GM21576 (cell line): ENCODE data around the gene MKKS.

Source experiments
- ATAC-seq: cut with Tn5 transposase; IDR thresholded peaks from one replicate; pipeline ENCODE4 v1.9.1; 2021; ENCODE audit warnings: mild to moderate bottlenecking, moderate library complexity; ENCODE audit not compliant: unreplicated experiment

The MKKS gene

DNA sequence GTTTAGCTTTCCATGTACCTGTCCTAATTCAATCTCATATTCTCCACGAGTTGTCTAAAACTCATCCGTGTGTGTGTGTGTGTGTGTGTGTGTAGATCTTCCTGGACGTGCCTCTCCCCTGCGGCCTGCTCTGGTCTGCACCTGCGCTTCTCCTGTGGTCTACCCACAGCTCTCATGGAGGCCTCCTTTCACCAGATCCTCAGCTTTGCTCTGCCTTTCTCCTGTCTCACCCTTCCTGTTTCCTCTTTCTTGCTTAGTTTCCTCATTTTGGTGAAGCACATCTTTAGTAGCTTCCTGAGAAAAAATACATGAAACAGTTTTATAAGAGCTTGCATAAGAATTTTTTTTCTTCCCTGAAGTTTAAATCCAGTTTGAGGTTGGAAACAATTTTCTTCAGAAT lies 19.2 kb upstream of the MKKS start:
- ATAC-seq = peak; percentile 95

- ATAC-seq = no peak
These were observed 15.2 kb upstream of the MKKS start for GRCh38 chr20:10449270-10449669.

- ATAC-seq = no peak
These were observed 14.5 kb upstream of the MKKS start for GRCh38 chr20:10448270-10449156.

DNA sequence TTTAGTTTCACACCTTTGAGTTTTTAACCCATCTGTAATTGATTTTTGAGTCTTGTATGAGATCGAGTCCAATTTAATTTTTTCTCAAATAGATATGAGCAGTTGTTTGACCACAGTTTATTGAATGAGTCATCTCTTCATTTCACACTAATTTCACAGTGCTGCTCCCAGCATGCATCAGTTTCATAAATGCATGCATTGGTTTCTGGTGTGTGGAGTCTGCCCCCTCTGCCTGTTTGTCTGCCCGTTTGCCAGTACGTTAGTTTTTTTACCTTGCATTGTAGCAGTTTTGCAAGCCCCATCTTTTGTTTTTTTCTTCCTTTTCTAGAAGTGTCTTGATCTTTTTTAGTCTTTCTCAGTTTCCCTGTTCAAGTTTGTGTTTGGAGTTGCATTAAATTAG lies 13.0 kb upstream of the MKKS start:
- peak; percentile 98 for ATAC-seq

GRCh38 chr20:10445758-10446157 lies 11.7 kb upstream of the MKKS start:
- ATAC-seq = no peak

DNA sequence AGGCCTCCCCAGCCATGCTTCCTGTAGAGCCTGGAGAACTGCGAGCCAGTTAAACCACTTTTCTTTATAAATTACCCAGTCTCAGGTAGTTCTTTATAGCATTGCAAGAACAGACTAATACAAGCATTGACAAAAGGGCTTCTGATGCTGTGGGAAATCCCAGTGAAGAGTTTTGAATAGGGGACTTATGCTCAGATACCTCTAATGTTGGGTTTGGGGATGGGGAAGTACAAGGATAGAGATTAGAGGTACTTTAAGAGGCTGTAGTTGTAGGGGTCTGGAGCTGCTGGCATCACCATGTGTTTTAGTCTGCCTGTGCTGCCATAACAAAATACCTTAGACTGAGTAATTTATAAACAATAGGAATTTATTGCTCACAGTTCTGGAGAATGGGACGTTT lies 9.9 kb upstream of the MKKS start:
- no peak for ATAC-seq

GRCh38 chr20:10438217-10438616 lies 4.2 kb upstream of the MKKS start:
- no peak for ATAC-seq

DNA sequence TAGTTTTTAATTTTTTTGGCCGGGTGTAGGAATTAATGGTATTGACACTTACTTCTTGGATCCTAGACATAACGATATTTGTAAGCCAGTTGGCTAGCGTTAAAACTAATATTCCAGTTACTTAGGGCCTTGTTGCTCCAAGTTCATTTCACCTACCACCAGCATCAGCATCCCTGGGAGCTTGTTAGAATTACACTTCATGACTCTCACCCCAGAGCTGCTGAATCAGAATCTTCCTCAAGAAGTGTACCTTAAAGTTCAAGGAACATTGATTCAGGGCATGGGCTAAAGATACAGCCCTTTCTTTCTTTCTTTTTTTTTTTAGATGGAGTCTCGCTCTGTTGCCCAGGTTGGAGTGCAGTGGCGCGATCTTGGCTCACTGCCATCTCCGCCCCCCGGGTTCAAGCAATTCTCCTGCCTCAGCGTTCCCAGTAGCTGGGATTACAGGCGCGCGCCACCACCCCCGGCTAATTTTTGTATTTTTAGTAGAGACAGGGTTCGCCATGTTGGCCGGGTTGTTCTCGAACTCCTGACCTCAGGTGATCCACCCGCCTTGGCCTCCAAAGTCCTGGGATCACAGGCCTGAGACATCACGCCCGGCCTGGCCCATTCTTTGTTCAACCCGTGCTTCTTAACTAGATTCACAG lies 2.2 kb upstream of the MKKS start:
- no peak for ATAC-seq

DNA sequence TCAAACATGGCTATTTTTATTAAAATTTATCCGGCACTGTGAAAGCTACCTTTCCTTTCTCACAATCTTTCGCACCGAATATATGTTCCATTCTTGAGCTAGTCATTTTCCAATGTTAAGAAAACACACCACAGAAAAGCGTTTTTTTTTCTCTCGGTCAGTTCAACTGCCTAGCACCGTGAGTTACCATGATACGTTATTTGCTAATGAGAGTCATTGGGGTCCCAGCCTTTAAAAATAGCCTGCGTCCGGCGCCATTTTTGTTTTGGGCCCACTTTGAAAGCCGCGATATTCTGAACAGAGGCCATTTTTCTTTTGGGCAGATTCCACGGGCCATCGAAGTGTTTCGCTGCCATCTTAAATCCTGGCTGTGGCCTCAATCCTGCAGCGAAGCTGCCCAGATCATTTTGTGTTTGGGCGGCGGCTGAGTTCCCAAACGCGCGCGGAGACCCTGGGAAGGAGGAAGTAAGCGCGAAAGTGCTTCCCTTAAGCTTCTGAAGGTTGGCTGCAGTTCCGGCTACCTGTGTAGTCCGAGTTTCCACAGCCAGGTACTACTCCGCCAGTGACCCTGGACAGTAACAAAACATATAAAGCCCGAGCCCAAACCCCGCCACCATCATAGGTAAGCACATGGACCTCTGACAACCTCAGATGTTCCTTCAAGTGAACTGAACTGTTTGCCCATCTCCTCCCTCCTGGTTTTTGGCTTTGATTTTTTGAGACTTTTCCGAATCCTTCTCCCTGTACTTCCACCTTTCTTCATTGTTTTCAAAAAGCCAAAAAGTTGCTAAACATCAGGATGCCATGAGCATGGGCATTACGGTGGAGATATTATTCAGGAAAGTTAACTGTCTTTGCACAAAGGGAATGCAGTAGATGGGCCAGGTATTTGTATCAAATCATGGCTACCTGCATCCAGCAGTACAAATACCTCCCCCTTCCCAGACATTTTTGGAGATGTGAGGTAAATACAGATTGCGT lies 1.1 kb upstream of the MKKS start, which contains the start of gene SLX4IP:
TSS of gene SLX4IP (plus strand) at position 474 of the 981 bp plus-strand sequence. CDS start 22,900 bp downstream, outside the sequence.
- ATAC-seq = peak; percentile 48

DNA sequence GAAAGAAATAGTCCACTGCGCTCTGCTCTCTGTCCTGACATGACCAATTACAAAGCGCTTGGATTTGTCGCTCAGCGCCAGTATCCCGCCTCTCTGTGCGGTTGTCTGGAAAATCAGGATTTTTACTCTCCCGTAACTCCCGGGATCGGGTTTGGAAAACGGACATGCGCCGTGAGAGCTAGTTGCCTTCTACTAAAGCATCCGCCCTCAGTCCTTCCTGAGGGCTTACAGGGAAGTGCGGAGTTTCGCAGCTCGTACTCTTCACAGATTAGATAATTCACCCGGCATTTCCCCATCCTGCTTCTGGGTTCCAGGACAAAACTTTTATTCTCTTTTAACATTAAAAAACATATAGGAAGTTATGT lies 427 bp upstream of the MKKS start:
- ATAC-seq = peak; percentile 27

GRCh38 chr20:10433014-10433622 lies 904 bp downstream of the MKKS start:
- no peak for ATAC-seq

- no peak for ATAC-seq
These were observed 1.9 kb downstream of the MKKS start for GRCh38 chr20:10432079-10432478.

DNA sequence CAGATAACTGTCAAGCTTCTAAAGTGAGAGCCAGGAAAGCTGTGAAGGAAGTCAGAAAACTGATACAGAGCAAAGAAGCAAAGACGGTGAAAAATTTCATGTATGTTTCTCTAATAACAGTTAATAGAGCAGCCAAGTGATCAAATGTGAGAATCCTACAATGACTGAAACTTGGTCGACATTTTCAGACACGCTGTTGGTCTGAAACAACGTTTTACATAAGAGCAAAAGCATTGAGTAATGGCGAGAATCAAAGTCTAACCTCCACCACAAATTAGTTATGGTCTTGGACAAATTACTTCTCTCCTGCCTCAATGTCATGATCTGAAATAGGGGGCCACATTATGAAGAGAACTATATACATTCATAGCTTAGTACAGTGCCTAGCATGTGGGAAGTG lies 3.3 kb downstream of the MKKS start:
- ATAC-seq = no peak

GRCh38 chr20:10430000-10430466 lies 4.0 kb downstream of the MKKS start:
- ATAC-seq = no peak

DNA sequence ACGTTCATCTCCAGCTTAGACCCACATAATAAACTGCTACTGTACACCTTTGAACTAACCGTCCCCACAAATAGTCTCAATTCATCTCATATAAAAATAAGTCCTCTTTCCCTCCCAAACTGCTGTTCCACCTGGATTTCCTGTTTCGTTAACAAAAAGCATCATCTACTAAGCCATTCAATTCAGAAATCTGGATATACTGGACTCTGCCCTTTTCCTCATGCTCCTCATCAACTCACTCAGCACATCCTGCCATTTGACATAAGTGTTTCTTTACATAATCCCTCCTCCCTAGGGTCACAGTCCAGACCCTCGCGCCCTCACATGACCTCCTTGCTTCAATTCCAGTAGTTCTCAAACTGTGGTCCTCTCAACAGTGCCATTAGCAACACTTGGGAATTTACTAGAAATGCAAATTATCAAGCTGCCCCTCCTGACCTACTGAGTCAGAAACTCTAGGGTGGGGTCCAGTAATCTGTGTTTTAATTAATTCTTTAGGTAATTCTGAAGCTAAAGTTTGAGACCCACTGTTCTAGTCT lies 4.5 kb downstream of the MKKS start:
- no peak for ATAC-seq

DNA sequence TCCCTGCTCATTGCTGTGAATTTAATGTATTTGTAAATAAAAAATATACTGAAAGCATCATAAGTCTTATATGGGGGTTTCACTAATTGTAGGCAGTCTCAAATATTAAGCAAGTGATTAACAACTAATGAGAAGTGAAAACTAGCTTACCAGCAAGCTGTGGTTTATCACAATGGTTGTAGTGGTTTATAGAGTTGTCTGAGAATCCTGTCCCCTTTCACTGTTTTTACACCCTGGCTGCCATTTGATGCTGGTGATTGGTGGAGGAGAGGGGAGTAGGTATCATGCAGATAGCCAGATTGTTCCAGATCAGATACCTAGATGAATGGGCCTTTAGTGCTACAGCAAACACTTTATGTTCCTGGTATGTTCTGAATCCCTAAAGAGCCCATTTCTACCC lies 6.0 kb downstream of the MKKS start:
- no peak for ATAC-seq

GRCh38 chr20:10427060-10427692 lies 6.8 kb downstream of the MKKS start:
- no peak for ATAC-seq

- ATAC-seq = no peak
These were observed 10.3 kb downstream of the MKKS start for GRCh38 chr20:10423735-10424134.

DNA sequence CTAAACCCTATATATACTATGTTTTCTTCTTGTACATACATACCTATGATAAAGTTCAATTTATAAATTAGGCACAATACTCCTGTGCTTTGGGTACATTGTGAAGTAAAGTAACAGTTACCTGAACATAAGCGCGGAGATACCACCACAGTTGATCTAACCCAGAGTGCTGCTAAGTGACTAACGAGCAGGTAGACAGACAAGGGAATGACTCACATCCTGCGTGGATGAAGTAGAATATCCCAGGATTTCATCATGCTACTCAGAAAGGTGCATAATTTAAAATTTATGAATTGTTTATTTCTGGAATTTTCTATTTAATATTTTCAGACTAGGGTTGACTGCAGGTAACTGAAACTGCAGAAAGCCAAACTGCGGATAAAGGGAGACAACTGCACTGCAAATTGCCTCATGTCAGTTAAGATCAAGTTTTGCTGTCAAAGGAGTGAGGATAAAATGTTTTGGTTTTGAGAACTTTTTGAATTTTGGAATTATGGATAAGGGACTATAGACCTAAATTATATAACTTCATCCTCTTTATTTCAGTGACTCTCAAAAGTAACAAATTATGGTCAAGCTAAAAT lies 14.4 kb downstream of the MKKS start:
- no peak for ATAC-seq
